A549 (cell line): ENCODE results near the gene ATP2C1.

Experiments
- EP300 ChIP-seq, 2 experiments: fragments of >200 bp; sonication (Bioruptor Twin); formaldehyde crosslinking; IDR thresholded peaks; 2 replicates in 1 of 2; 3 replicates in 1 of 2; pipeline ENCODE4 v1.6.1; 2016 to 2017
- POLR2A ChIP-seq: IDR thresholded peaks from 2 replicates; pipeline ENCODE4 v1.6.1; 2012; ENCODE audit warnings: mild to moderate bottlenecking, low read length
- POLR2AphosphoS2 ChIP-seq: conservative IDR thresholded peaks from 2 replicates; pipeline ENCODE4 v1.6.1; 2012; ENCODE audit warnings: low read length, improper control_type of control experiment, inconsistent platforms
- TF ChIP-seq, protein P1 (sequence below): fragments of >200 bp; sonication (Bioruptor Twin); formaldehyde crosslinking; IDR thresholded peaks from 3 replicates; pipeline ENCODE4 v1.5.1; 2016

DNA sequence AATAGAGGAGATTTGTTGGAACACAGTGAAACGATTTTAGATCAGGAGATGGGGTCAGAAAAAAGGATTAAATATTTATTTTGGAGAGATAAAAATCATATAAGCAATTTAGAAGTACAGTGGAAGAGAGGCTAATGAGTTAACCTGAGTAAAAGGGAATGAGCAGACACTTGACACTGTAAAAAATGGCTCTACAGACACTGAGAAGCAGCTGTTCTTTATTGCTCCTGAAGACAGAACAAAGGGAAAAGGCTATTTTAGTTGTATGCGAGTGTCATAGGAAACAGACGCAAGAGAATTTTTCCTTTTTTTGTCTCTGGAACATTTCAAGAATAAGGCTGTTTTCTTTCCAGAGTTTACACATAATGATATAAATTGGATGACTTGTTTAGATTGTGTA is 98.5 kb downstream of the ATP2C1 start:
- TF ChIP-seq POLR2AphosphoS2, result no peak
- TF ChIP-seq, protein P1, sequence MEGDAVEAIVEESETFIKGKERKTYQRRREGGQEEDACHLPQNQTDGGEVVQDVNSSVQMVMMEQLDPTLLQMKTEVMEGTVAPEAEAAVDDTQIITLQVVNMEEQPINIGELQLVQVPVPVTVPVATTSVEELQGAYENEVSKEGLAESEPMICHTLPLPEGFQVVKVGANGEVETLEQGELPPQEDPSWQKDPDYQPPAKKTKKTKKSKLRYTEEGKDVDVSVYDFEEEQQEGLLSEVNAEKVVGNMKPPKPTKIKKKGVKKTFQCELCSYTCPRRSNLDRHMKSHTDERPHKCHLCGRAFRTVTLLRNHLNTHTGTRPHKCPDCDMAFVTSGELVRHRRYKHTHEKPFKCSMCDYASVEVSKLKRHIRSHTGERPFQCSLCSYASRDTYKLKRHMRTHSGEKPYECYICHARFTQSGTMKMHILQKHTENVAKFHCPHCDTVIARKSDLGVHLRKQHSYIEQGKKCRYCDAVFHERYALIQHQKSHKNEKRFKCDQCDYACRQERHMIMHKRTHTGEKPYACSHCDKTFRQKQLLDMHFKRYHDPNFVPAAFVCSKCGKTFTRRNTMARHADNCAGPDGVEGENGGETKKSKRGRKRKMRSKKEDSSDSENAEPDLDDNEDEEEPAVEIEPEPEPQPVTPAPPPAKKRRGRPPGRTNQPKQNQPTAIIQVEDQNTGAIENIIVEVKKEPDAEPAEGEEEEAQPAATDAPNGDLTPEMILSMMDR, result no peak
- TF ChIP-seq POLR2A, result no peak
- TF ChIP-seq EP300 (IDR thresholded peaks at IDR 0.05), result no peak
